Central memory CD4-positive, alpha-beta T cell (primary cell): ENCODE results near the gene CCDC120.

Experiments used
- DNase-seq: peaks from one replicate; pipeline ENCODE4 v3.0.0; 2022

Gene CCDC120

DNA sequence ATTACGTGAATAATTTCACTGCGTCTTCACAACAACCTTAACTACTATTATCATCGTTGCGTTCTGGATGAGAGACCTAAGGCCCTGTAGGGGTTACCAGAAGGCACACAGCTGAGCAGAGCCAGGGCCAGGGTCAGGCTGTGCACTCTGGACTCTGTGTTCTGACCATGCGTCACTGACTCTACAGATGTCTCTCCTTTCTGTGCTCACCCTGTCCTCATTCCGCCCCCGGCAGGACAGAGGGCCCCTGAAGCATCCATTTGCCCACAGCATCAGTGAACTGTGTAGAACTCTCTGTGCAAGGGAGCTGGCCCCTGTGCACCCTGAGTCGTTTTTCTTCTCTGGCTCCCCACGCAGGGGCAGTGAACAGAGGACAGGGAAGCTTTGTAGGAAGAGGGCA lies 43.4 kb downstream of the CCDC120 start:
- no peak for DNase-seq

DNA sequence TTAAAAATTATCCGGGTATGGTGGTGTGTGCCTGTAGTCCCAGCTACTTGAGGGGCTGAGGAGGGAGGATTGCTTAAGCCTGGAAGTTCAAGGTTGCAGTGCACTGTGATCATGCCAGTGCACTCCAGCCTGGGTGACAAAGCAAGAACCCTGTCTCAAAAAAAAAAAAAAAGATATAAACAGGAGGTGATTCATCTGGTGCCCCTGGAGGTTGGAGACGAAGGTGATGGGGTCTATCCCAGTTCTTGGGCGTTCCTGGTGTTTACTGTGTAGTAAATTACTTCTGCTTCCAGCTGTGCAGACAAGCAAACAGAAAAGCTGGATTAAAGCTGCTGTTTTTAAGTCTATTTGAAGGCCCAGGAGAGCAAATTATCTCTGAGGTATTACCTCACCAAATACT lies 44.8 kb downstream of the CCDC120 start:
- DNase-seq = no peak

DNA sequence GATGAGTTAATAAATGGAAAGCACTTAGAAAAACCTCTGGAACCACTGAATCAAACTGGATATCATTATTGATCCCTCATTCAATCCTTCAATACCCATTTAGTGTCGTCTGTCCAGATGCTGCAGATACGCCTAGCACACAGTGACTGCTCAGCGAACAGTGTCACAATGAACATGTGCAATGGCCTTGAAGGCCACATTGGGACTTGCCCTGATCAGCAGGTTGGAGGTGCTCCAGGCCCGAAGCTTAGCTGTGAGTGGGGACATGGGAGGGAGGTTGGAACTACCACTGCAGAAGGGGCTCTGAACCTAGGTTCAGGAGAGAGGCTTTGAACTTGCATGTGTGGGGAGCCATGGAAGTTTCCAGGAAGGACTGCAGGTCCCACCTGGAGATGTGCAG lies 47.5 kb downstream of the CCDC120 start:
- no peak for DNase-seq

DNA sequence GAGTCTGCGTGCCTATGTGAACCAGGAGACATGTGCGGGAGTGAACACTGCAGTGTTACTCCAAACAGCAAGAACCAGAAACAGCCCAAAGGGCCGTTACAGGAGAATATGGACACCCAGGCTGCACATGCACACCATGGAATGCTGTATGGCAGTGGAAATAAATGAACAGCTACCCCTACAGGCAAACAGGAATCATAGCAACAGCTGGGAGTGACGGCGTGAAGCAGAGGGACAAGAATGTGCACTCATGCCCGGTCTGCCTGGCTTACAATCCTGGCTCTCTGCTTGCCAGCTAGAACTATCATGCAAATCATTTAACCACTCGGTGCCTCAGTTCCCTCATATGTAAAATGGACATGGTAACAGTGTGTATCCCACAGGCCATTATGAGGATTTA lies 48.1 kb downstream of the CCDC120 start:
- DNase-seq = no peak

DNA sequence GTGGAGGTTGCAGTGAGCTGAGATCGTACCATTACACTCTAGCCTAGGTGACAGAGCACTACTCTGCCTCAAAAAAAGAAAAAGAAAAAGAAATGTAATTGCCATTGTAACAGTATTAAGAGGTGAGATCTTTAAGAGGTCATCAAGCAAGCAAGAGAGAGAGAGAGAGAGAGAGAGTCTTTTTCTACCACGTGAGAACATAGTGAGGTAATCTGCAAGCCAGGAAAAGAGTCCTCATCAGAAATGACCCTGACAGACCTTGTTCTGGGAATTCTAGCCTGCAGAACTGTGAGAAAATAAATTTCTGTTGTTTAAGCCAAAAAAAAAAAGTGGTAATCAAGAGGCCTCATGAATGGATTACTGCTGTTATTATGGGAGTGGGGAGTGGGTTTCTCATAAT lies 49.8 kb downstream of the CCDC120 start:
- no peak for DNase-seq

DNA sequence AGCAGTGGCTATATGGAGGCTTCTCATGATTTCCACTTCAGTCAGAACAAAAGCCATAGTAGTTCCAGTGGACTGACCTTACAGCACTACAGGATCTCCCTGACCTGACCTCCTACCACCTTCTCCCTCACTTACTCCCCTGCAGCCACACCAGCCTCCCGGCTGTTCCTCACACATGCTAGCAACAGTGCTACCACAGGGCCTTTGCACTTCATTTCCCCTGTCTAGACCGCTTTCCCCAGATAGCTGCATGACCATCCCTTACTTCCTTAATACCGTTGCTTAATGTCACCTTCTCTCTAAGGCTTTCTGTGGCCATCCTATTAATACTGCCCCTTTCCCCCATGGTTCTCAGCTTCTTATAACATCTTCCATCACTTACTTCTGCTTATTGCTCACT lies 51.6 kb downstream of the CCDC120 start:
- DNase-seq = no peak

DNA sequence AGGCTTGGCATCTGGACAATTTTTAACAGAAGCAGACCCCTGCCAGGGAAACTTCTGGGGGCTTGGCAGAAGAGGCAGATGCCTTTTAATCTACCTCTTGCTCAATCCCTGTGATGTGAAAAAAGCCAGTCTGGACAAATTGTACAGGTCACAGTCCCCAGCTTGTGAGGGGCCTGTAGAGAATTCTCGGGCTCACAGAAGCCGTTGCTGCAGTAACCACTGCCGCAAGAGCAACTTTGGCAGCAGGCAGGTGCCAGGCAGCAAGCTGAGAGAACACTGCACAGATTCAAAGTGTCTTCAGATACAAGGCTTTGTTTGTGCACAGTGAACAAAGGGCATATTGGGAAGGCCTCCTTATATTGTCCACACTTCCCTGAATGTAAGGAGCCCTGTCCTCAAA lies 53.0 kb downstream of the CCDC120 start:
- DNase-seq = no peak

DNA sequence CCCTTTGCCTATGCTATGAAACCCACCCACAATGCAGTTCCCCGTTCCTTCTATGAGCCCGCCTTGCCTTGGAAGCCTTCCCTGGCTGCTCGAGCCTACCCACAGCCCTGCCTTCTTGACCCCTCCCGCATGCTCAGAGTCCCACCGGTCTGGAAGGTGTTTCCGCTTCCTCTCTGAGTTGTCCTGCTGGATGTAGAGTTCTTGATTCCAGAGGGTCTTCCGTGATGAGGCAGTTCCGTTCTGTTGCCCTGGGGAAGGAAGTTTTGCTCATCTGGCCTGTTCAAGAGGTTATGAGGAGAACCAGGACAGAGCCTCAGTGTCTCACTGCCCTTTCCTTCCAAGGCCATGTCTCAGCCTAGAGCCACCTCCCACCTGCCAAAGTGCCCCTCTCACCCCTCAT lies 57.3 kb downstream of the CCDC120 start:
- DNase-seq = no peak

DNA sequence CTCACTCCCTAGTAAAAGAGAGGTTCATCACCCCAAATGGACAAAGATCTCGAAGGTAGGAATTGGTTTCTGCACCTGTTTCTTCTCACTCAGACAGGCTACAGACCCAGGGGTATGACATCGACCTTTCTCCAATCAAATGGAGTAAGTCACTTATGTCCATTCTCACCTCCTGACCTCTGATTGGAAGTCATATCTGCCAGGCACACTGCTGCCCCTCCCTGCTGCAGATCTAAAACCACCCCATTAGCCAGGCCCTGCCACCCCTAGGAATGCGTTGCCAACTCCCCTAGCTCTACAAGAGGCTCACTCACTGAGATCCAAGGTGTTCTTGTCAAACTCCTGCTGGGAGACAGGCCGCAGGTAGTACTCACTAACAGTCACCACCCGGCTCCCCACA lies 57.9 kb downstream of the CCDC120 start:
- no peak for DNase-seq

DNA sequence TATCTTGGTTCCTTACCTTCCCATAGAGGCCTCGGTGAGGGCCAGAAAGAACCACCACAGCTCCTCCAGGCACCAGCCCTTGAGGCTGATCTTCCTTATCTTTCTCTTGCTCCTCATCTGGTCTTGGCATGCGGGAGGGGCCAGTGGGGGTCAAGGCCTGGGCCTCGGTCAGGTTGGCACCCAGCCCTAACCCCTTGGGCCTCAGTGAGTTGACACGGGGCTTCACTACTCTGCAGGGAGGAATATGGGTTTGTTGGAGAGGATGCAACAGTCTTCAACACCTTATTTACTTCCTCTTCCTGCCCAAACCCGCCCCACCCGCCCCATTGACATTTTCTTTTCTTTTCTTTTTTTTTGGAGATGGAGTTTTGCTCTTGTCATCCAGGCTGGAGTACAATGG lies 58.8 kb downstream of the CCDC120 start:
- DNase-seq = no peak
